GM19467 (cell line): ENCODE measurements around the gene ALK.

ENCODE experiments used
- ATAC-seq: cut with Tn5 transposase; IDR thresholded peaks from one replicate; pipeline ENCODE4 v1.9.1; 2021; ENCODE audit warnings: mild to moderate bottlenecking, moderate library complexity; ENCODE audit not compliant: unreplicated experiment

Gene ALK

GRCh38 chr2:29240601-29241000, 680.8 kb downstream of the ALK start:
- ATAC-seq = no peak

GRCh38 chr2:29239209-29239960, 682.0 kb downstream of the ALK start:
- no peak for ATAC-seq

- no peak for ATAC-seq
Measured at GRCh38 chr2:29238497-29238896, 682.9 kb downstream of the ALK start.

GRCh38 chr2:29236074-29236473, 685.3 kb downstream of the ALK start:
- ATAC-seq = no peak

GRCh38 chr2:29235411-29235810, 686.0 kb downstream of the ALK start:
- ATAC-seq = no peak

GRCh38 chr2:29233428-29233827, 688.0 kb downstream of the ALK start:
- no peak for ATAC-seq

- no peak for ATAC-seq
Measured at GRCh38 chr2:29232041-29232440, 689.3 kb downstream of the ALK start.

- ATAC-seq = no peak
Measured at GRCh38 chr2:29229640-29230039, 691.7 kb downstream of the ALK start.

- no peak for ATAC-seq
Measured at GRCh38 chr2:29228947-29229346, 692.4 kb downstream of the ALK start.

- no peak for ATAC-seq
Measured at GRCh38 chr2:29227935-29228675, 693.3 kb downstream of the ALK start.

GRCh38 chr2:29226808-29227207, 694.6 kb downstream of the ALK start:
- ATAC-seq = no peak

- ATAC-seq = no peak
Measured at GRCh38 chr2:29226375-29226774, 695.0 kb downstream of the ALK start.

GRCh38 chr2:29225814-29226213, 695.6 kb downstream of the ALK start:
- no peak for ATAC-seq

- no peak for ATAC-seq
Measured at GRCh38 chr2:29224693-29225551, 696.5 kb downstream of the ALK start.

- no peak for ATAC-seq
Measured at GRCh38 chr2:29223851-29224692, 697.3 kb downstream of the ALK start.

- ATAC-seq = no peak
Measured at GRCh38 chr2:29223257-29223656, 698.1 kb downstream of the ALK start.

- ATAC-seq = no peak
Measured at GRCh38 chr2:29222381-29223179, 698.8 kb downstream of the ALK start.

- no peak for ATAC-seq
Measured at GRCh38 chr2:29220506-29221270, 700.7 kb downstream of the ALK start.

- no peak for ATAC-seq
Measured at GRCh38 chr2:29219374-29219773, 702.0 kb downstream of the ALK start.
